ENCODE results near the gene FBN1. TPM values are rescaled to one million over a fixed set of nuclear protein-coding genes. Genes with fewer than 3 reads are reported as not detected.

Gene FBN1
- total and polyA plus RNA-seq, 2 of the 13 experiments (the other 11 are each of a cell fraction or from before 2014, with no cell fraction given), result 1.5 to 3.0 TPM

DNA sequence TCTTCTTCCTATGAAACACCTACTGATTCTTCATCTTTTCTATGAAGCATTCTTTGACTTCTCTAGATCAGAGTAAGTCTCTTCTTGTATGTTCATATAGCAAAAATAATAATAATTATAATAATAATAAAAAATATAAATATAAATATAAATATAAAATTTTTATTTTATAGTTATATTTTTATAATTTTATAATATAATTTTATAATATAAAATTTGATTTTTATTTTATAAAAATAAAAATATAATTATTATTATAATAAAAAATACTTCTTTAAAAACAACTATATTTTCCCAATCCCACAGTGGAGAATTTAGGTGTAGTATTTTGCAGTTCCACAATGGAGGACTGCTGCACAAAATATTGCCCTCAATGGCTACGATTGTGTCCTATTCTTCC is 279.9 kb downstream of the FBN1 start:
- no peaks in the 10 kb centered on the region for H3K36me3 ChIP-seq (replicated peaks in 1 of 2; ENCODE audit: control insufficient read depth in 1 of 2, insufficient read depth in 2 of 2, low read length in 2 of 2)
- no peaks in the 10 kb centered on the region for H3K79me2 ChIP-seq (ENCODE audit: insufficient read depth, low read length)
- no peak for FAIRE-seq
- CTCF ChIA-PET (ENCODE audit: low intra/inter-chr PET ratio, low total read pairs), result no interaction called here
- no peak for ATAC-seq
- H2AFZ ChIP-seq (ENCODE audit: low read length), result no peak overlapping the region
- no peak overlapping the region for H3K9ac ChIP-seq (ENCODE audit: insufficient read depth, low read depth, low read length)
- in situ Hi-C loops (cut with HindIII; ENCODE audit: extremely low pct_ligation_motif_present, low pct_unique_long_range_greater_than_20kb), result loop anchor here (25.0 kb wide), 1 partner anchor 472 kb away; no protein-coding TSS in a partner anchor
- H3K4me3 ChIP-seq (replicated peaks in 1 of 3; ENCODE audit: insufficient read depth in 1 of 3, low read depth in 2 of 3, low read length in 3 of 3), result no peak overlapping the region
- WGBS (ENCODE audit: low lambda C conversion rate), result 0% methylated on average over 1 of the region's 1 CpG
- H3K4me1 ChIP-seq (ENCODE audit: insufficient read depth, low read length), result no peaks in the 10 kb centered on the region
- BruUV-seq (replicated peaks), result no TSS peak
- H4K20me1 ChIP-seq (ENCODE audit: insufficient read depth, low read length), result no peaks in the 10 kb centered on the region
- intact Hi-C loops (cut with micrococcal nuclease; ENCODE audit: unreplicated experiment), result loop anchor here (5.0 kb wide), 1 partner anchor 142 kb away; no protein-coding TSS in a partner anchor
- H3K27ac ChIP-seq (ENCODE audit: extremely low read length, insufficient read depth, low read length), result no peak overlapping the region
- no peaks in the 10 kb centered on the region for H3K27me3 ChIP-seq (ENCODE audit: control insufficient read depth in 1 of 2, insufficient read depth in 2 of 2, low read length in 2 of 2)
- POLR2A ChIA-PET, result no interaction called here
- DNase-seq (ENCODE audit: low spot score), result no peak
- H3K4me2 ChIP-seq (ENCODE audit: low read depth, low read length), result no peak overlapping the region
- no peaks in the 10 kb centered on the region for H3K9me3 ChIP-seq (ENCODE audit: low read length)
- no peak for TF ChIP-seq IRF1 (CRISPR knock-in tag; IDR thresholded peaks at IDR 0.05; ENCODE audit: low read depth)
- TF ChIP-seq, protein P1, sequence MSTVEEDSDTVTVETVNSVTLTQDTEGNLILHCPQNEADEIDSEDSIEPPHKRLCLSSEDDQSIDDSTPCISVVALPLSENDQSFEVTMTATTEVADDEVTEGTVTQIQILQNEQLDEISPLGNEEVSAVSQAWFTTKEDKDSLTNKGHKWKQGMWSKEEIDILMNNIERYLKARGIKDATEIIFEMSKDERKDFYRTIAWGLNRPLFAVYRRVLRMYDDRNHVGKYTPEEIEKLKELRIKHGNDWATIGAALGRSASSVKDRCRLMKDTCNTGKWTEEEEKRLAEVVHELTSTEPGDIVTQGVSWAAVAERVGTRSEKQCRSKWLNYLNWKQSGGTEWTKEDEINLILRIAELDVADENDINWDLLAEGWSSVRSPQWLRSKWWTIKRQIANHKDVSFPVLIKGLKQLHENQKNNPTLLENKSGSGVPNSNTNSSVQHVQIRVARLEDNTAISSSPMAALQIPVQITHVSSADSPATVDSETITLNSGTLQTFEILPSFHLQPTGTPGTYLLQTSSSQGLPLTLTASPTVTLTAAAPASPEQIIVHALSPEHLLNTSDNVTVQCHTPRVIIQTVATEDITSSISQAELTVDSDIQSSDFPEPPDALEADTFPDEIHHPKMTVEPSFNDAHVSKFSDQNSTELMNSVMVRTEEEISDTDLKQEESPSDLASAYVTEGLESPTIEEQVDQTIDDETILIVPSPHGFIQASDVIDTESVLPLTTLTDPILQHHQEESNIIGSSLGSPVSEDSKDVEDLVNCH (CRISPR knock-in tag; IDR thresholded peaks at IDR 0.05), result no peak
- TF ChIP-seq GATA4 (IDR thresholded peaks at IDR 0.05; ENCODE audit: borderline replicate concordance, low read depth), result no peak
- no peak for TF ChIP-seq YEATS4 (CRISPR knock-in tag; IDR thresholded peaks at IDR 0.05; ENCODE audit: borderline replicate concordance)
- no peak for TF ChIP-seq ZBTB42 (CRISPR knock-in tag; IDR thresholded peaks at IDR 0.05)
- no peak for TF ChIP-seq PTBP1 (IDR thresholded peaks at IDR 0.05; ENCODE audit: low read depth, low read length, poor library complexity, severe bottlenecking)
- TF ChIP-seq, protein P2, sequence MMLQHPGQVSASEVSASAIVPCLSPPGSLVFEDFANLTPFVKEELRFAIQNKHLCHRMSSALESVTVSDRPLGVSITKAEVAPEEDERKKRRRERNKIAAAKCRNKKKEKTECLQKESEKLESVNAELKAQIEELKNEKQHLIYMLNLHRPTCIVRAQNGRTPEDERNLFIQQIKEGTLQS (CRISPR knock-in tag; IDR thresholded peaks at IDR 0.05), result no peak
- TF ChIP-seq ZNF280D (CRISPR knock-in tag; IDR thresholded peaks at IDR 0.05), result no peak
- TF ChIP-seq THAP11 (CRISPR knock-in tag; IDR thresholded peaks at IDR 0.05), result no peak
- TF ChIP-seq, protein P3, sequence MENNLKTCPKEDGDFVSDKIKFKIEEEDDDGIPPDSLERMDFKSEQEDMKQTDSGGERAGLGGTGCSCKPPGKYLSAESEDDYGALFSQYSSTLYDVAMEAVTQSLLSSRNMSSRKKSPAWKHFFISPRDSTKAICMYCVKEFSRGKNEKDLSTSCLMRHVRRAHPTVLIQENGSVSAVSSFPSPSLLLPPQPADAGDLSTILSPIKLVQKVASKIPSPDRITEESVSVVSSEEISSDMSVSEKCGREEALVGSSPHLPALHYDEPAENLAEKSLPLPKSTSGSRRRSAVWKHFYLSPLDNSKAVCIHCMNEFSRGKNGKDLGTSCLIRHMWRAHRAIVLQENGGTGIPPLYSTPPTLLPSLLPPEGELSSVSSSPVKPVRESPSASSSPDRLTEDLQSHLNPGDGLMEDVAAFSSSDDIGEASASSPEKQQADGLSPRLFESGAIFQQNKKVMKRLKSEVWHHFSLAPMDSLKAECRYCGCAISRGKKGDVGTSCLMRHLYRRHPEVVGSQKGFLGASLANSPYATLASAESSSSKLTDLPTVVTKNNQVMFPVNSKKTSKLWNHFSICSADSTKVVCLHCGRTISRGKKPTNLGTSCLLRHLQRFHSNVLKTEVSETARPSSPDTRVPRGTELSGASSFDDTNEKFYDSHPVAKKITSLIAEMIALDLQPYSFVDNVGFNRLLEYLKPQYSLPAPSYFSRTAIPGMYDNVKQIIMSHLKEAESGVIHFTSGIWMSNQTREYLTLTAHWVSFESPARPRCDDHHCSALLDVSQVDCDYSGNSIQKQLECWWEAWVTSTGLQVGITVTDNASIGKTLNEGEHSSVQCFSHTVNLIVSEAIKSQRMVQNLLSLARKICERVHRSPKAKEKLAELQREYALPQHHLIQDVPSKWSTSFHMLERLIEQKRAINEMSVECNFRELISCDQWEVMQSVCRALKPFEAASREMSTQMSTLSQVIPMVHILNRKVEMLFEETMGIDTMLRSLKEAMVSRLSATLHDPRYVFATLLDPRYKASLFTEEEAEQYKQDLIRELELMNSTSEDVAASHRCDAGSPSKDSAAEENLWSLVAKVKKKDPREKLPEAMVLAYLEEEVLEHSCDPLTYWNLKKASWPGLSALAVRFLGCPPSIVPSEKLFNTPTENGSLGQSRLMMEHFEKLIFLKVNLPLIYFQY (CRISPR knock-in tag; IDR thresholded peaks at IDR 0.05; ENCODE audit: borderline replicate concordance), result no peak
- TF ChIP-seq FOXP1 (IDR thresholded peaks at IDR 0.05), result no peak
- no peak for TF ChIP-seq FOXP1 (CRISPR knock-in tag; IDR thresholded peaks at IDR 0.05)
- no peak for TF ChIP-seq MED13 (CRISPR knock-in tag; IDR thresholded peaks at IDR 0.05)
